GM12891 (cell line): ENCODE data around the gene MILR1.
A peak's percentile ranks its signal among the peaks of the same experiment; 100 is the strongest.
"Not testable (repeated sequence)": the region's sequence is repeated elsewhere in the genome, so short reads cannot be mapped to it uniquely, and the experiment has no call there.

ENCODE experiments used
- DNase-seq: peaks from one replicate; pipeline ENCODE4 v3.0.0; 2011; ENCODE audit warnings: low spot score; ENCODE audit not compliant: insufficient read length
- FAIRE-seq: peaks from 2 replicates; lab custom pipeline; 2011; peaks lifted over from hg19 to GRCh38; lab: Jason Lieb, UNC
- PAX5 ChIP-seq: IDR thresholded peaks from 2 replicates; pipeline ENCODE4 v1.6.1; 2011; ENCODE audit warnings: low read length, moderate library complexity, mild to moderate bottlenecking; ENCODE audit not compliant: insufficient read depth, severe bottlenecking
- POLR2A ChIP-seq: IDR thresholded peaks from 2 replicates; pipeline ENCODE4 v1.6.1; 2011; ENCODE audit warnings: low read depth, low read length, control low read depth
- POLR2AphosphoS5 ChIP-seq: IDR thresholded peaks from 2 replicates; pipeline ENCODE4 v1.6.1; 2011; ENCODE audit warnings: low read depth, low read length, control low read depth
- POU2F2 ChIP-seq: IDR thresholded peaks from 2 replicates; pipeline ENCODE4 v1.6.1; 2011; ENCODE audit warnings: low read depth, mild to moderate bottlenecking, control low read depth, low read length, moderate library complexity
- SPI1 ChIP-seq: IDR thresholded peaks from 2 replicates; pipeline ENCODE4 v1.6.1; 2011; ENCODE audit warnings: low read depth, low read length, control low read depth
- TAF1 ChIP-seq: IDR thresholded peaks from 2 replicates; pipeline ENCODE4 v1.6.1; 2011; ENCODE audit warnings: low read depth, low read length, control low read depth

Gene MILR1

GRCh38 chr17:64449545-64449944, 630 bp downstream of the MILR1 start:
- no peak for TF ChIP-seq POU2F2
- TF ChIP-seq PAX5 = no peak
- no peak for TF ChIP-seq SPI1
- no peak for TF ChIP-seq POLR2AphosphoS5
- no peak for TF ChIP-seq POLR2A
- TF ChIP-seq TAF1 = no peak
- FAIRE-seq (no peak), DNase-seq (no peak)

DNA sequence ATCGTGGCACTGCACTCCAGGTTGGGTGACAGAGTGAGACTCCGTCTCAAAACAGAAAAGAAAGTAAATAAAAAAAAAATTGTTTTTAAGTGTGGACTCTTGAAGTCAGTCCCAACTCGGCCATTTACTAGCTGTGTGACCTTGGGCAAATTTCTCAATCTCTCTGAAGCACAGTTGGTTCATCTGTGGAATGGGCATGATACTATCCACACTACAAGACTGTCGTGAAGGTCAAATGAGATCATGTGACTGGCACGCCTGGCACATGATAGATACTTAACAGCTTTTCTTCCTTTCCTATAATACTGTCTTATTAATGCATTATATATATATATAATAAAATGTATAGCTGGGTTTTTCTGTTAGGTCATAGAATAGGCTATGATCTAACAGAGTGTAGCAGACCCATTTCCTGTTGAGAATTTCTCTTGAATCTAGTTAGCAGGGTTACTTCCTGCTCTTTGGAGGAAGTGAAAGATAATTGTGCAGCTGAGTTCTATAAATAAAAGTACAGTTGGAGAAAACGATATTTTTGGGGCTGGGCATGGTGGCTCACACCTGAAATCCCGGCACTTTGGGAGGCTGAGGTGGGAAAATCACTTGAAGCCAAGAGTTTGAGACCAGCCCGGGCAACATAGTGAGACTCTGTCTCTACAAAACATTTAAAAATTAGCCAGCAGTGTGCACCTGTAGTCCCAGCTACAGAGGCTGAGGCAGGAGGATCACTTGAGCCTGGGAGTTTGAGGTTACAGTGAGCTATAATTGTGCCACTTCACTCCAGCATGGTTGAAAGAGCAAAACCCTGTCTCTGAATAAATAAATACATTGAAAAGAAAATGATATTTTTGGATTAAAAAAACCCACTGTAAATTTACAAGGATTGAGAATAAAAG, 7.3 kb downstream of the MILR1 start:
- TF ChIP-seq PAX5 (no peak), SPI1 (peak; percentile 74)
- DNase-seq = no peak
- FAIRE-seq = no peak

GRCh38 chr17:64457156-64457555, 8.2 kb downstream of the MILR1 start:
- FAIRE-seq (no peak), DNase-seq (no peak)
- TF ChIP-seq SPI1 (no peak), TAF1 (no peak), PAX5 (no peak), POLR2AphosphoS5 (no peak), POLR2A (no peak), POU2F2 (no peak)

GRCh38 chr17:64458756-64459155, 9.8 kb downstream of the MILR1 start:
- TF ChIP-seq POU2F2 (no peak), POLR2AphosphoS5 (no peak), POLR2A (no peak), TAF1 (no peak), PAX5 (no peak), SPI1 (no peak)
- no peak for FAIRE-seq
- DNase-seq = no peak

GRCh38 chr17:64459284-64459747, 10.4 kb downstream of the MILR1 start:
- TF ChIP-seq POU2F2 (no peak), POLR2A (no peak)
- no peak for FAIRE-seq
- DNase-seq = no peak

DNA sequence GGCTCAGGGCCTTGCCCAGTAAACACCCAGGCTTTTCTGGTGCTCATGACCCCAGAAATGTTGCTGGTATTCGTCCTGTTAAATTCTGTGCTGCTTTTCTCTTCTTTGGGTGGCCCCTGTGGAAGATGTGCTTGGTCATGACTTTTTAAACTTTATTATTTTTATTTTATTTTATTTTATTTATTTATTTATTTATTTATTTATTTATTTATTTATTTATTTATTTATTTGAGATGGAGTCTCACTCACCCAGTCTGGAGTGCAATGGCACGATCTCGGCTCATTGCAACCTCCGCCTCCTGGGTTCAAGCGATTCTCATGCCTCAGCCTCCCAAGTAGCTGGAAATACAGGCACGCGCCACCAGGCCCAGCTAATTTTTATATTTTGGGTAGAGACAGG, 10.9 kb downstream of the MILR1 start:
- FAIRE-seq, DNase-seq: not testable (repeated sequence)

DNA sequence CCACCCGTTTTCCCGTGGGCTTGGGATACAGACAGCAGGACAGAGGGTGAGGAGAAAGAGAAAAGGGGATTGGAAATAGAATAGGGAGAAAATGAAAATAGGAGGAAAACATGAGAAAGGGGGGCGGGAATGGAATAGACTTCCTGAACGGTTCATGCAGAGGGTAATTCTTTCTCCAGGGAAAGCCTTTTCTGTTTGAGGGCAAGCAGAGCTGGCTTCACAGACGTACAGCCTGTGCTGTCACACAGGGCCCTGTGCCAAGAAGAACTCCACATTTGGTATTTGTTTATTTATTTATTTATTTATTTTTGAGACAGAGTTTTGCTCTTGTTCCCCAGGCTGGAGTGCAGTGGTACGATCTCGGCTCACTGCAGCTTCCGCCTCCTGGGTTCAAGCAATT, 12.0 kb downstream of the MILR1 start:
- no peak for TF ChIP-seq TAF1
- no peak for TF ChIP-seq SPI1
- no peak for TF ChIP-seq POU2F2
- TF ChIP-seq POLR2AphosphoS5 = no peak
- TF ChIP-seq POLR2A = no peak
- TF ChIP-seq PAX5 = no peak
- FAIRE-seq = no peak
- no peak for DNase-seq

DNA sequence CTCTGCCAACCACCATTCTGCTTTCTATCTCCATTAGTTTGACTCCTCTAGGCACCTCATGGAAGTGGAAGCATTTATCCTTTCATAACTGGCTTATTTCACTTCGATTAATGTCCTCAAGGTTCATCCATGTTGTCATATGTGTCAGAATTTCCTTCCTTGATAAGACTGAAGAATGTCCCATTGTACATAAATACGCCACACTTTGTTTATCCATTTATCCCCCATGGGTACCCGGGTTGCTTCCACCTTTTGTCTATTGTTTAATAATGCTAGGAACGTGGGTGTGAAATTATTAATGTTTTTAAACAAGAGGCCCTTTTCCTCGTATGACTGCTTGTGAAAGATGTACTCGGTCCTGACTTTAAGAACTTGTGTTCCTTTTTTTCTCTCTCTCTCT, 12.9 kb downstream of the MILR1 start:
- FAIRE-seq (no peak), DNase-seq (no peak)
- TF ChIP-seq PAX5 = no peak
- TF ChIP-seq POLR2A = no peak
- TF ChIP-seq POU2F2 = no peak
- no peak for TF ChIP-seq TAF1
- TF ChIP-seq SPI1 = no peak
- no peak for TF ChIP-seq POLR2AphosphoS5

DNA sequence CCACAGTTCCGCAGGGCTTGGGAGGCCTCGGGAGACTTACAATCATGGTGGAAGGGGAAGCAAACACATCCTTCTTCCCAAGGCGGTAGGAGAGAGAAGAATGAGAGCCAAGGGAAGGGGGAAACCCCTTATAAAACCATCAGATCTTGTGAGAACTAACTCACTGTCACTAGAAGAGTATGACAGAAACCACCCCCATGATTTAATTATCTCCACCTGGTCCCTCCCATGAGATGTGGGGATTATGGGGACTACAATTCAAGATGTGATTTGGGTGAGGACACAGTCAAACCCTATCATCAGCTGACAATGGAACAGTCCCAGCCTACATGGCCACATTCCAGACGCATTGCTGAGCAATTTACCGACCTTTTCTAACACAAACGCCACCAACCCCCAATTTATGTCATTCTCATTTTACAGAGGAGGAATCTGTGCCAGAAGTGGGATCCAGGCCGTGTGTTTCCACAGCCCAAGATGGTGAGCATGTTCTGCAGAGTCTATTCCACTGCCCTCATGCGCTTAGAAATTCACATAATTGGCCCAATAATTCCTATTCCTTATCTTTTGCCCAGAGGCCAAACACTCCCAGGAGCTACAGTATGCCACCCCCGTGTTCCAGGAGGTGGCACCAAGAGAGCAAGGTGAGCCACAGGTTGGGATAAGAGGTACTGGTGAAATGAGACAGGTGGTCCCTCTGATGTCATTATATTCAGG, 17.3 kb downstream of the MILR1 start:
- DNase-seq (no peak), FAIRE-seq (no peak)
- TF ChIP-seq POLR2AphosphoS5 = no peak
- no peak for TF ChIP-seq POLR2A
- no peak for TF ChIP-seq SPI1
- no peak for TF ChIP-seq POU2F2
- no peak for TF ChIP-seq TAF1
- no peak for TF ChIP-seq PAX5

DNA sequence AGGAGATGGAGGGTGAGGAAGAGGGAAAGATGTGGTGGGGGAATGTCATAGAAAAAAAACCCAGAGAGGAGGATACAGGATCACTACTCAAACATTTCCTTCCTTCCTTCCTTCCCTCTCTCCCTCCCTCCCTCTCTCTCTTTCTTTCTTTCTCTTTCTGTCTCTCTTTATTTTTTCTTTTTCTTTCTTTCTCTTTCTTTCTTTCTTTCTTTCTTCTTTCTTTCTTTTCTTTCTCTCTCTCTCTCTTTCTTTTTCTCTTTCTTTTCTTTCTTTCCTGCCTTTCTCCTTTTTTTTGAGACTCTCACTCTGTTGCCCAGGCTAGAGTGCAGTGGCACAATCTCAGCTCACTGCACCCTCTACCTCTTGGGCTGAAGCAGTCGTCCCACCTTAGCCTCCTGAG, 17.9 kb downstream of the MILR1 start:
- not testable (repeated sequence) for FAIRE-seq, DNase-seq
